Endometrium (tissue), 2 donors: ENCODE data around the gene SLC1A4.
"Not testable (repeated sequence)": the region's sequence is repeated elsewhere in the genome, so short reads cannot be mapped to it uniquely, and the experiment has no call there.

Experiments used
- FAIRE-seq: peaks from 2 replicates; lab custom pipeline; 2012; peaks lifted over from hg19 to GRCh38; lab: Jason Lieb, UNC
- donor health status: control.
- donor health status: control.

Gene SLC1A4

GRCh38 chr2:64989126-64989981, at the start of gene SLC1A4:
Gene SLC1A4, plus strand, starts transcription at chr2:64989399. Its CDS starts 245 bp downstream, at chr2:64989644.
- no peak for FAIRE-seq

GRCh38 chr2:64941143-64941542, 48.1 kb upstream of the SLC1A4 start:
- no peak for FAIRE-seq

DNA sequence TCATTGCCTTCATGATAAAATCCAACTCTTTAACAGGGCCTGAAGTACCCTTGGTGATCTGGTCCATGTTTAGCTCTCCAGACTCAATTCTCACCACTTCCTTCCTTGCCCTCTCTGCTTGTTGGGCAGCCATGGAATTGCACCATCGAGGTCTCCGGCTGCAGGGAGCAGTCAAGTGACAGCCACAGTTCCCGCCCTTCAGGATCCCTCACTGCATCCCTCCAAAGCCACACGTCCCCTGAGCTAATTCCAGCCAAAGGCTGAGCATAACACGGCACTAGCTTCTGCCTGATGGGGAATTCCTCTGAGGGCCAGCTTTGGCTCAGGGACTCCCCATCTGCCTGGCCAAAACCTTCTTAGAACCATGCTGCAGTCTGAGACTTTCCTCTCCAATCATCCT, 47.4 kb upstream of the SLC1A4 start:
- no peak for FAIRE-seq

- FAIRE-seq, result no peak
Observed at GRCh38 chr2:64942693-64943092, 46.5 kb upstream of the SLC1A4 start.

DNA sequence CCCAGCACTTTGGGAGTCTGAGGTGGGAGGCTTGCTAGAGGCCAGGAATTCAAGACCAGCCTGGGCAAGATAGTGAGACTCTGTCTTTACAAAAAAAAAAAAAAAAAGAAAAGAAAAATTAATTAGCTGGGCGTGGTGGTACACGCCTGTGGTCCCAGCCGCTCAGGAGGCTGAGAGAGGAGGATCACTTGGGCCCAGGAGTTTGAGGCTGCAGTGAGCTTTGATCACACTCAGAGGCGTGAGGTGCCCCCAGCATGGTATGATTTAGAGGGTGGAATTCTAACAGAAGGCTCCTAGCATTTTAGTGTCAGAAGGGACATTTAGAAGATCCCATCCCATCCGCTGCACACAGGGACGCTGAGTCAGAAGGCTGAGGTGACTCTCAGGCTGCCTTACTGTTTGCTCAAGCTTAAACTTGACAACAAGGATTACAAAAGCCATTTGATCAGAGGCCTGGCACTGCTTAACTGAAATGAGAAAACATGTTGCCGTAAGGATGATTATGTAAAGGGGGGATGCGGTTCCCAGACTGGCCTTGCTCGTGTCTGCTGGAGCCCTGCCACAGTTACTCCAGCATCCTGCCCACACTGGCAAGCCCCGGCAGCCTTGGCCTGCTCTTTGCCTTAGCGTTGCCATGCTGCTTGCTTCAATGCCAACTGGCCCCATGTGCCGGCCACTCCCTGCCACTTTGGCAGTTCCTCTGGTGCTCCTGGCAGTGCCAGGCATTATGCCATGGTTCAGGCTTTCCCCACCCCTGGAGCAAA, 45.6 kb upstream of the SLC1A4 start:
- FAIRE-seq, result no peak

GRCh38 chr2:64944484-64944883, 44.7 kb upstream of the SLC1A4 start:
- FAIRE-seq, result no peak

DNA sequence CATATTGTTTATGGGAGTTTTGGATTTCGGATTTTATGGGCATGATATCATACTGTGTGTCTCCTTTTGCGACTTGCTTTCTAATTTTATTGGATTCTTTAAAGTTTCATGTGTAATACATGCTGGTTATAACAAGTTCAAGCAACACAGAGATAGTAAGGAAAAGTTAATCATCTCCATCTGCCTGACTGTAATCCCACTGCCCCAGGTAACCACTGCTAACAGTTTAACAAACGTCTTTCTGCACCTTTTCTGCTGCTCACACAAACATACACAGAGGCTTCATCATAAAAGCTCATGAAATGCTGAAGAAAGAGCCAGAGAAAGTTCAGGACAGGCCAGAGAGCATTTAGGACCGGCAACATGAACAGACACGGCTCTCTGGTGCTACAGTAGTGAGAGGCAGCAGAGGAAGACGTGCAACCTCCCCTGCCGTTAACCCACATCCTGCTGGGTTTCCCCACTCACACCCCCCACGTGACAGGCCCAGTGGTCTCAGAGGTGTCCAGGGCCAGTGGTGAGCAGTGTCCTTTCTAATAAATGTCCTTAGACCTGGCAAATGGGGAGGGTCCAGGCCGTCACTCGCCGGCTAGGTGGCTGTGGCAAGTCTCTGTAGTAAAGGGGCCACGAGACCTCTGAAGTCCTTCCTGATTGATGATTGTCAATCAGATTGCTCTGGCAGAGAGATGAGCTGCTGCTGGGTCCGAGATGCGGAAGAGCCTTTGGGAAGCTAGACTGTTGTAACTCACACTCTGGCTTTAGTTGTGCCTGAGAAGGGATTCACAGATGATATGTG, 43.0 kb upstream of the SLC1A4 start:
- no peak for FAIRE-seq

DNA sequence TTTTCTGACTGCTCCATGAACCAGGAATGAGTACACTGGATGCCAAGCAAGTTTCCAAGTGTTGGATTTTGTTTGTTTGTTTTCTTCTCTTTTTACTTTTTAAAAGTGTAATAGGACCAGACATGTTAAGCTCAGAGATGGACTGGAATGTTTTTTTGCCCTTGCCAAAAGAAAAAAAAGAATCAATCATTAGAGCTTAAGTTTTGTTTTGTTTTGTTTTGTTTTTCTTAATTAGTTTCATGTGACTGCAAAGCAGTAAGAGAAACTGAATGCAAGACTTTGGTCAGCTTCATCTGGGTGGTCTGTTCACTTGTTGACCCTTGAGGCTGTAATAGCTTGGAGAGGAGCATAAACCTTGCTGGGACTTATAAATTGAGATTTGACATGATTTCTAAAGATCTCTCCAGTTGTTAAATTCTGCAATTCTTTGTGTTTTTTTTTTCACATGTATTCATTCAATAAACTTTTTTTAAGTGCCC, 42.4 kb upstream of the SLC1A4 start:
- FAIRE-seq, result peak; percentile 98

DNA sequence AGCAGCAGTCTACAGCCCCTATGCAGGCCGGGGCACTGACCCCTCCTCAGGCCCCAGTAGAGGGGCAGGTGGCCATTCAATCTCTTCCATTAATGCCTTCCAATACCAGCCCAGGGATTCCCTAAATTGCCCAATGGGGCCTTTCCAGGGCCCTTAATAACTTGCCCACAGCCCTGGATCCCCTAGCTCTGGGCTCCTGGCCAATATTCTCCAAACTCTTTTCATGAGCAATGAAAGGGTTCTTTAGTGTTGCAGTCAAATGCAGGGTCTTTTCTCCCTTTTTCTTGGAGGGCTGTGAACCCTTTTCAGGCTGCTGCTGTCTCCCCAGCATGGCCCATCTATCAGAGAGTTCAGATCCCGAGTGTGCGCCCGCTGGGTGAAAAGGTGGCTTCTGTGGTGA, 41.3 kb upstream of the SLC1A4 start:
- no peak for FAIRE-seq

DNA sequence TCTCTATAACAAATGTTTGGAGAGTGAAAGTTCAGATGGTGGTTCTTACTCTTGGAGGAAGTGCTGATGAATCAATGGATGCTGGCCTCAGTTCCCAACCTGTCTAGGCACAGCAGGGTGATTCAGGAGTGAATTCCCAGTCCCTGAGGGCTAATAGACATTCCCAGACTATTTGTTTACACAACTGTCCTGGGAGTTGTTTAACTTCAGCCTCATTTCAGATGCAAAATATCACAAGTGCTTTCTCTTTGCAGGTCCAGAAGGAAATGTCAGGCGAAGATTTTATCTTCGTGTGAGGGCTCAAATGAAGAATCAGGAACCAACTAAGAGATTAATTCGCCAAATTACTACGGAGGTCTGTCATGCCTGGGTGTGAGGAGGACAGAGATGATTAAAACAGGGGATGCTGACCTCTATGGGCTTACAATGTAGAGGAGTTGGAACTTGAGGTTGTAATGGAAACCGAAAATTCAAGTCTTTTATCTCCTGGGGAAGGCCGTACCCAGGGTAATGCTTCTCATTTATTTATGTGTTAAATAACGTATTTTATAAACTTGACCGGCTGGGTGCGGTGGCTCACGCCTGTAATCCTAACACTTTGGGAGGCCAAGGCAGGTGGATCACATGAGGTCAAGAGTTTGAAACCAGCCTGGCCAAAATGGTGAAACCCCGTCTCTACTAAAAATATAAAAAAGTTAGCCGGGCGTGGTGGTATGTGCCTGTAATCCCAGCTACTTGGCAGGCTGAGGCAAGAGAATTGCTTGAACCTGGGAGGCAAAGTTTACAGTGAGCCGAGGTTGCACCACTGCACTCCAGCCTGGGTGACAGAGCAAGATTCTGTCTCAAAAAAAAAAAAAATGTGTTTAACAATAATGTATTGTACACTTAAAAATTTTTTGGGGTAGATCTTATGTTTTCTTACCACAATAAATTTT, 38.7 kb upstream of the SLC1A4 start:
- peak; percentile 83 for FAIRE-seq

DNA sequence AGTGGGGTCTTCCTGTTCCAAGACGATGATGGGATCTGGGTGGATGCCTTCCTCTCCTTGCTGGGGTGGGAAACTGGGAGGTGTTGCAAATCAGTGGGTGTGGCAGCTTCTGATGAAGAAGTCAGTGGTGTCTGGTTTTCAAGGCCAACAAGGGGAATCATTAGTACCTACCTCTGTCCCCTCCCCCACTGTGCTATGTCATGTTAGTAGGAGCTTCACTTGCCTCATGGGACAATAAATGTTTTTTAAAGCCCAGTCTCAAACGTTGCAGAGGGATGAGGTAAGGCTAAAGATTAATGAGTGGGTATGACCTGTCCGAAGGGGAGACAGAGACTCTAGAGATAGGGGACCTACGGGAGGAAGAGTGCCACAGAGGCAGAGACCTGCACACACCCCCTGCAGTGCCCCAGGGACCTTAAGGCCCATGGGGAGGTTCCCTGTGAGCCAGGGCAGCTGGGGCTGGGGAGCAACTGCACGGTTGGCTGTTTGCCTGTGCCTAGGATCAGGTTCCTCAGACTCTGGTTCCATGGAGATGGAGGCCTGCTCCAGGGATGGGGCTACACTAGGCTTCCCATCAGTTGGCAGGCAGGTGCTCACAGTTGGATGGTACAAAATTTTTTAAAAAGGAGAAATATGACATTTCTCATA, 37.8 kb upstream of the SLC1A4 start:
- FAIRE-seq, result no peak

DNA sequence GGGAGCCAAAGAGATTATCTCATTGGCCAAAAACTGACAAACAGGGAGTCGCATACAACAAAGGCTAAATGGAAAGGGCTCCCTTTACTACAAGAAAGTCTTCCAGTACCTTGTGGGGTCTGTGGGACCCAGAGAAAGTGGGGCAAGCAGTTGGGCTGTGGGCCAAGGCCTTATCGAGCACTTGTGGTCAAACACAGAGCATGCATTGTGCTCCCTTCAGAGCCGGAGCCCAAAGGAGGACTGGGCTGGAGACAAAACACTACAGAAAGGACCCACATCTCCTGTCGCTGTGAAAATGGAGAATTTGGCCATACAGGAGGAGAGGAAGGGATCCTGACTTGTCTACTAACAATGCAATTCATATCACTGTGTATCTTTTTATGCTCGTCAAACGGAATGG, 37.1 kb upstream of the SLC1A4 start:
- no peak for FAIRE-seq

GRCh38 chr2:64952511-64953482, 36.4 kb upstream of the SLC1A4 start:
- FAIRE-seq, result no peak

GRCh38 chr2:64955467-64955866, 33.7 kb upstream of the SLC1A4 start:
- FAIRE-seq, result no peak

GRCh38 chr2:64957109-64957903, 31.9 kb upstream of the SLC1A4 start:
- FAIRE-seq, result no peak

GRCh38 chr2:64958556-64958955, 30.6 kb upstream of the SLC1A4 start:
- no peak for FAIRE-seq

DNA sequence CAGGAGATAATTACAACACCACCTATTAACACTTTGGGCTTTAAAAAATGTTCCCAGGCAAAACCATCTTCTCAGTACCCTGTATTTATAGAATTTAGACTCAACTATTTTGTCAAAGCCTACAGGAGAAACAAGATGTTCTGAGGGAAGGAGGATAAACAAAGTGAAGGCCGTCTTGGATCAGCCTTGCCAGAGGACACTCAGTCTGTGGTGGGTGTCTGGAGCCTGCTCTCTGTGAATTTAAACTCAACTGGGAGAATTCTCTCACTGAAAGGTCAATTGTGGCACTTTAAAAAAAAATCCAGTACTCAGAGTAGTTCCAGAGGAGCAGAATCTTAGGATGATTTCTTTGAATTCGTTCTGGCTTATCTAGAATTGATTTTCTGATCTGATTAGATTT, 28.4 kb upstream of the SLC1A4 start:
- FAIRE-seq, result no peak

DNA sequence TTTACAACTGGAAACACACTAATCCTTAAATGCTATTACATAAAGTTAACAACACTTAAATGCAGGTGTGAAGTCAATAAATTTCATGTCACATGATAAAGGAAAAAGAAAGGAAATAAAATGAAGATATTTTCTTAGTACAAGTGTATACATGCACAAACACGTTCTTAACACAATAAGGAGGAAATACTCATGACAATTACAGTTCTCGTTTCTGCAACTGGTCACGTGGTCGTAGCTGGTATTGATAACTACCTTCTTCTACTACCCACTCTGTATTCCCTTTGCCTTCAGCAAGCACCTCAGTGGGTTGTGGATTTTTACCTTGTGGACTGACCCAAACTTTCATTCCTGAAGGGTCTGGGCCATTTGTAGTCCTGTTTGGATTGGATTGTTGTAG, 26.1 kb upstream of the SLC1A4 start:
- FAIRE-seq, result not testable (repeated sequence)

DNA sequence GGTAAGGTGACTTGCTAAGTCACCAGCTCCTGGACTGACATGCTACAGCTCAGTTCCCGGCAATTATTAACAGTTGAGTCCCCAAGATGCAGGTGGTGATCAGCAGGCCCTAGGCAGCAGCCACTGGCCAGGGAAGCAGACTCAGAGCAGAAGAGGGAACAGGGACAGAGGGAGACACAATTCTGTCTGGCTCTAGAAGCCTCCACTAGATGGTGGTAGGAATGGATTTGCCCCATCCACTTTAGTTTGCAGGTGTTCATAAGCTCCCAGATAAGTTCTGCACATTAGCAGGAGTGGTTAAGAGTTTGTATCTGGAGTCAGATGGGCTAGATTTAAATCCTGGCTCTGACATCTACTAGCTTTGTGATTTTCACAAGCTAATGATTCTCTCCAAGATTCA, 25.5 kb upstream of the SLC1A4 start:
- FAIRE-seq, result no peak
